Measurements from ENCODE around the gene ACO2.

The ACO2 gene

GRCh38 chr22:41474872-41475451, 6.0 kb downstream of the ACO2 start:
- Histone ChIP-seq H4K20me1 (peaks cover 19% of the 10 kb centered on the region), H3K27ac (no peak overlapping the region), H3K9ac (no peak overlapping the region), H3K4me2 (no peak overlapping the region), H3K4me3 (no peak overlapping the region), H3K36me3 (peaks cover 45% of the 10 kb centered on the region), H3K9me3 (peaks cover 12% of the 10 kb centered on the region; the same call in 1 of the 2 replicates), H3K4me1 (peaks cover 44% of the 10 kb centered on the region), H3K27me3 (no peaks in the 10 kb centered on the region)
- no peak for TF ChIP-seq Cebpa-rat (IDR thresholded peaks at IDR 0.05)

GRCh38 chr22:41478473-41478872, 9.6 kb downstream of the ACO2 start:
- no peaks in the 10 kb centered on the region for H3K27me3 ChIP-seq
- peaks cover 15% of the 10 kb centered on the region for H3K36me3 ChIP-seq
- no peak for TF ChIP-seq Cebpa-rat (IDR thresholded peaks at IDR 0.05)
- H3K9ac ChIP-seq: peak overlapping the region; percentile 64; the same call in 1 of the 2 replicates
- peaks cover 12% of the 10 kb centered on the region; the same call in 1 of the 2 replicates for H3K9me3 ChIP-seq
- H3K4me2 ChIP-seq: peak overlapping the region; percentile 90
- H3K4me1 ChIP-seq: peaks cover 63% of the 10 kb centered on the region
- peaks cover 50% of the 10 kb centered on the region for H4K20me1 ChIP-seq
- peak overlapping the region; percentile 36 for H3K4me3 ChIP-seq
- peak overlapping the region; percentile 73 for H3K27ac ChIP-seq

- Histone ChIP-seq H3K4me1 (peaks cover 69% of the 10 kb centered on the region), H3K9ac (peak overlapping the region; percentile 64), H3K36me3 (peaks cover 11% of the 10 kb centered on the region), H3K27ac (peak overlapping the region; percentile 73), H3K4me3 (peak overlapping the region; percentile 36), H3K4me2 (peak overlapping the region; percentile 90), H3K9me3 (peaks cover 12% of the 10 kb centered on the region; the same call in 1 of the 2 replicates), H3K27me3 (no peaks in the 10 kb centered on the region), H4K20me1 (peaks cover 55% of the 10 kb centered on the region)
- peak; percentile 94 for TF ChIP-seq Cebpa-rat (IDR thresholded peaks at IDR 0.05)
Observed at GRCh38 chr22:41478891-41479521, 10.1 kb downstream of the ACO2 start.

GRCh38 chr22:41479671-41480396, 10.9 kb downstream of the ACO2 start:
- TF ChIP-seq Cebpa-rat (IDR thresholded peaks at IDR 0.05): no peak
- H3K4me2 ChIP-seq: peak overlapping the region; percentile 90
- H3K27ac ChIP-seq: peak overlapping the region; percentile 73
- peaks cover 12% of the 10 kb centered on the region; the same call in 1 of the 2 replicates for H3K9me3 ChIP-seq
- H3K27me3 ChIP-seq: no peaks in the 10 kb centered on the region
- peaks cover 64% of the 10 kb centered on the region for H4K20me1 ChIP-seq
- H3K9ac ChIP-seq: peak overlapping the region; percentile 64
- peaks cover 11% of the 10 kb centered on the region for H3K36me3 ChIP-seq
- H3K4me1 ChIP-seq: peaks cover 77% of the 10 kb centered on the region
- H3K4me3 ChIP-seq: peak overlapping the region; percentile 36

GRCh38 chr22:41480397-41480735, 11.4 kb downstream of the ACO2 start:
- peaks cover 12% of the 10 kb centered on the region; the same call in 1 of the 2 replicates for H3K9me3 ChIP-seq
- peaks cover 82% of the 10 kb centered on the region for H3K4me1 ChIP-seq
- H3K27ac ChIP-seq: peak overlapping the region; percentile 73
- no peak overlapping the region for H3K4me3 ChIP-seq
- peak overlapping the region; percentile 64; the same call in 1 of the 2 replicates for H3K9ac ChIP-seq
- peaks cover 67% of the 10 kb centered on the region for H4K20me1 ChIP-seq
- no peak for TF ChIP-seq Cebpa-rat (IDR thresholded peaks at IDR 0.05)
- H3K36me3 ChIP-seq: peaks cover 7% of the 10 kb centered on the region
- H3K27me3 ChIP-seq: no peaks in the 10 kb centered on the region
- peak overlapping the region; percentile 90 for H3K4me2 ChIP-seq

GRCh38 chr22:41481131-41481830, 12.4 kb downstream of the ACO2 start:
- no peak overlapping the region for H3K4me3 ChIP-seq
- peak overlapping the region; percentile 73 for H3K27ac ChIP-seq
- H3K9me3 ChIP-seq: peaks cover 12% of the 10 kb centered on the region; the same call in 1 of the 2 replicates
- H4K20me1 ChIP-seq: peaks cover 73% of the 10 kb centered on the region
- peak overlapping the region; percentile 90 for H3K4me2 ChIP-seq
- no peak for TF ChIP-seq Cebpa-rat (IDR thresholded peaks at IDR 0.05)
- no peaks in the 10 kb centered on the region for H3K27me3 ChIP-seq
- H3K36me3 ChIP-seq: no peaks in the 10 kb centered on the region
- peak overlapping the region; percentile 64; the same call in 1 of the 2 replicates for H3K9ac ChIP-seq
- peaks cover 91% of the 10 kb centered on the region for H3K4me1 ChIP-seq

GRCh38 chr22:41481925-41482318, 13.0 kb downstream of the ACO2 start:
- Histone ChIP-seq H4K20me1 (peaks cover 77% of the 10 kb centered on the region), H3K9me3 (peaks cover 6% of the 10 kb centered on the region; the same call in 1 of the 2 replicates), H3K27ac (peak overlapping the region; percentile 53; the same call in 1 of the 2 replicates), H3K4me1 (peaks cover 91% of the 10 kb centered on the region), H3K4me2 (peak overlapping the region; percentile 90), H3K36me3 (no peaks in the 10 kb centered on the region), H3K27me3 (no peaks in the 10 kb centered on the region), H3K4me3 (0 out of 2 replicates have a peak overlapping the region, but pooled peaks have one; percentile 18), H3K9ac (peak overlapping the region; percentile 46; the same call in 1 of the 2 replicates)
- no peak for TF ChIP-seq Cebpa-rat (IDR thresholded peaks at IDR 0.05)

GRCh38 chr22:41482319-41482935, 13.5 kb downstream of the ACO2 start:
- 0 out of 2 replicates have a peak overlapping the region, but pooled peaks have one; percentile 18 for H3K4me3 ChIP-seq

GRCh38 chr22:41485033-41485432, 16.1 kb downstream of the ACO2 start:
- H3K36me3 ChIP-seq: 0 out of 2 replicates have a peak, but pooled peaks cover 7% of the 10 kb centered on the region
- no peak overlapping the region for H3K9ac ChIP-seq
- H3K9me3 ChIP-seq: no peaks in the 10 kb centered on the region
- H3K4me3 ChIP-seq: no peak overlapping the region
- no peaks in the 10 kb centered on the region for H3K27me3 ChIP-seq
- H3K4me1 ChIP-seq: peaks cover 88% of the 10 kb centered on the region
- TF ChIP-seq Cebpa-rat (IDR thresholded peaks at IDR 0.05): no peak
- H3K4me2 ChIP-seq: peak overlapping the region; percentile 37
- no peak overlapping the region for H3K27ac ChIP-seq
- peaks cover 91% of the 10 kb centered on the region for H4K20me1 ChIP-seq

More at GRCh38 chr22:41482319-41482935, 13.5 kb downstream of the ACO2 start:
- peaks cover 4% of the 10 kb centered on the region; the same call in 1 of the 2 replicates for H3K9me3 ChIP-seq
- no peaks in the 10 kb centered on the region for H3K27me3 ChIP-seq
- peak overlapping the region; percentile 46; the same call in 1 of the 2 replicates for H3K9ac ChIP-seq
- TF ChIP-seq Cebpa-rat (IDR thresholded peaks at IDR 0.05): no peak
- H3K4me1 ChIP-seq: peaks cover 88% of the 10 kb centered on the region
- H3K4me2 ChIP-seq: peak overlapping the region; percentile 90
- H3K27ac ChIP-seq: peak overlapping the region; percentile 53; the same call in 1 of the 2 replicates
- 0 out of 2 replicates have a peak, but pooled peaks cover 4% of the 10 kb centered on the region for H3K36me3 ChIP-seq
- H4K20me1 ChIP-seq: peaks cover 82% of the 10 kb centered on the region

Data from BLaER1 (cell line).